Activated T-cell treated with anti-CD3 and anti-CD28 coated beads, Interleukin-2, amount 50 U/mL, for 4 hours (primary cell): ENCODE results near the gene PLPP3. TPM values are rescaled to one million over a fixed set of nuclear protein-coding genes. Genes with fewer than 3 reads are reported as not detected.

Source experiments
- ATAC-seq, 2 donors: fragments of 200-7000 bp; cut with Tn5 transposase; one replicate each; pipeline ENCODE4 v1.10.0; 2021
- DNase-seq: peaks from one replicate; pipeline ENCODE4 v3.0.0-alpha.2; 2020
- H3K27me3 Mint-ChIP-seq: one replicate; pipeline ENCODE4 v1.8.0; 2021; ENCODE audit warnings: low read depth, mixed read lengths
- H3K36me3 Mint-ChIP-seq: one replicate; pipeline ENCODE4 v1.8.0; 2022; ENCODE audit warnings: mixed read lengths; ENCODE audit not compliant: insufficient read depth
- H3K4me1 Mint-ChIP-seq: one replicate; pipeline ENCODE4 v1.8.0; 2021; ENCODE audit warnings: low read depth, mixed read lengths
- H3K4me3 Mint-ChIP-seq: one replicate; pipeline ENCODE4 v1.8.0; 2021; ENCODE audit warnings: mild to moderate bottlenecking, moderate library complexity, mixed read lengths
- H3K9me3 Mint-ChIP-seq: one replicate; pipeline ENCODE4 v1.8.0; 2021; ENCODE audit warnings: mixed read lengths
- total RNA-seq, 3 donors: library from RNA; stranded (reverse); gene quantifications; one replicate each; pipeline ENCODE4 v1.2.1, GENCODE V29; 2021

The PLPP3 gene
- total RNA-seq, 3 donors from 2014 or later, result 0.20 to 0.49 (median 0.24) TPM

DNA sequence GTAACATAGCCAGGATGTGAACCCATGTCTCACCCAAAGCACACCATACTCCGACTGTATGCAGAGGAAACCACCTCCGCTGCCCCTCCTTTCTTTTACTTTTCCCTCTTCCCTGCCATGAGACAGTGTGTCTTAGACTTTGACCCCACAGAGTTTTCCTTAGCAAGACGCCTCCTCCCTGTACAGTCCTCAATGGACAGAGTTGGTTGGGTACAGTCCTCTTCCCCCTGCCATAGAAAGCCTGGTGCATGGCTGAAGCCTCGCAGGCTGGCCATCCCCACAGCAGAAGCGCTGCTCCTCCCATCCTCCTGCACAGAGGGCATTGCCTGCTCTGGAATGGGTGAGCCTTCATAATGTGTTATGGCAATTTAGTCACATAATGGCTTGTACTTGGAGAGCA lies 127.9 kb downstream of the PLPP3 start:
- ATAC-seq (no peak), DNase-seq (no peak)
- Mint-ChIP-seq H3K36me3 (no peaks in the 10 kb centered on the region), H3K4me3 (no peak overlapping the region), H3K9me3 (no peaks in the 10 kb centered on the region), H3K27me3 (peaks cover 2% of the 10 kb centered on the region), H3K4me1 (no peaks in the 10 kb centered on the region)

DNA sequence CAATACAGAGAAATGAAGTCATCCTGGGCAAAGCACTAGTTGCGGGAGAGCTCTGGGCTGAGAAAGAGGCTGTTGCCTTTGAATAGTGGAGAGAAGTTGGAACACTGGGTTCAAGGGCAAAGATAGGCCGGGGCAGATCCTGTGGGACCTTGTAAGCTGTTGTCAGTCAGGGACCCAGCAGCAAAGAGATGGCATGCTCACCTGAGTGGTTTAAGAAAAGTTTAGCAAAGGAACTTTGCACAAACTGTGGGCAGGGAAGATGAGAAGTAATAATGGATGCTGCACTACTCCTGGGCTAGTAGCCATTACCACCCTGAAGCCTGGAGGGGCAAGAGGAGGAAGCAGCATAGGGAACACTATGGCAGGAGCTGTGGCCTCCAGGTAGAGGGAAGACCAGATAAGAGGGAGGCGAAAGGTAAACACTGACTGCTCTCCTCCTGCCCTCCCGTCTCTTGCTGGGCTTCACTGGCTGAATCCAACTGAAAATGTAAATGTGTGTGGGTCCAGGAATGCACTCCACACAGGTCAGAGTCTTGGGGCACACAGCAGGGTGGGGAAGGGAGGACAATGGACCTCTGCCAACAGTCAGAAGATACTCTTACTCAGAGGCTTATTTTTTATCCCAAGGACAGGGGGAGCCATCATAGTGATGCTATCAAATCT lies 129.2 kb downstream of the PLPP3 start:
- DNase-seq (no peak), ATAC-seq (no peak)
- Mint-ChIP-seq H3K36me3 (no peaks in the 10 kb centered on the region), H3K4me3 (no peak overlapping the region), H3K9me3 (no peaks in the 10 kb centered on the region), H3K27me3 (peaks cover 3% of the 10 kb centered on the region), H3K4me1 (no peaks in the 10 kb centered on the region)

DNA sequence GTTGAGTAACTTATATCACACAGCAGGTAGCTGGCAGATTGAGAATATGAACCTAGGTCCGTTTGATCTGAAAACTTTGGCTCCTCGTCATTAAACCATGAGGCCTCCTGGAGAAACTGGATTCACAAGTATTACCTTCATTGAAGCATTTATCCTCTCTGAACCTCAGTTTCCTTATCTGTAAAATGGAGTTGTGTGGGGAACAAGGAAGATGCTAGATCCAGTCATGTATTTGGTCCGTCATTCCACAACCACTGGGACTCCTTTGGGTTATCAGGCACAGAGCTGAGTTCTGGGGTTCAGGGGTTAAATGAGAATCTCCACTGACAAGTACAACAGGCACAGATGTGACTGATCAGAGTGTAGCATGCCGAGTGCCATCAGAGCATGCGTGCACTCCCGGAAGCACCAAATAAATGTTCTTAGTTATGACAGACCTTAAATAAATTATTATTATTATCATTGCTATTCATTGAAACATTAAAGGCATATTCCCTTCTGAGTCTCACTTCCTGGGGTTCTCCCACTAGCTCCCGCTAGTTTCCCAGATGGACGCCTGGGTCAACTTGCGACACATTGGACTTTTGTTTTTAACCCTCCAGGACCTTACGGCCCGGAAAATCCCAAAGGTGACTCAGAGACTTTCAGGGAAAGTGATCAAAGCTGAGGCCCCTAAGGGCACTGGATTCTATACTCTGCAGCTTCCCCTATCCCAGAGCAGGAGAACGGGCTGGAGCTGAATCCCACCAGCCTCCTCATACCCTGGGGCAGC lies 130.6 kb downstream of the PLPP3 start:
- DNase-seq, result no peak
- ATAC-seq, result no peak
- H3K9me3 Mint-ChIP-seq, result no peaks in the 10 kb centered on the region
- H3K27me3 Mint-ChIP-seq, result peaks cover 3% of the 10 kb centered on the region
- H3K4me1 Mint-ChIP-seq, result no peaks in the 10 kb centered on the region
- no peaks in the 10 kb centered on the region for H3K36me3 Mint-ChIP-seq
- H3K4me3 Mint-ChIP-seq, result no peak overlapping the region

DNA sequence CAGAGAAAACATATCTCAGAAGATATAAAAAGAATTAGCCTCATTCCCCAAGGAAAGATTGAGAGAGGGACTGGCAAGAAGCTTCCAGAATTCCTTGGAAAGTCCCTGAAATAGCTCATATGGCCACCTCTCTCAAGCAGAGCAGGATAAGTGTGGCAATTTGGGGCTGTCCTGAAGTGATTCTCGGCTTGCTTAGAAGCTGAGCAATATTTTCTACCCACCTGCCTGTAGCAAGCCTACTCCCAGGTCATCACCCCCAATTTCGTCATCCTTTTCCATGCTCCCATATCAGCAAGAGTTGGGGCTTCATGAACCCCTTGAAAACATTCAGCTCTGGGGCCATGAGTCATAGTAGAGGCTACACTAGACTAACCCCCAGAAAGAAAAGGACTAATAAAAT lies 131.5 kb downstream of the PLPP3 start:
- no peak for DNase-seq
- Mint-ChIP-seq H3K27me3 (peaks cover 3% of the 10 kb centered on the region), H3K4me1 (no peaks in the 10 kb centered on the region), H3K9me3 (no peaks in the 10 kb centered on the region), H3K4me3 (no peak overlapping the region), H3K36me3 (no peaks in the 10 kb centered on the region)
- ATAC-seq, result no peak

DNA sequence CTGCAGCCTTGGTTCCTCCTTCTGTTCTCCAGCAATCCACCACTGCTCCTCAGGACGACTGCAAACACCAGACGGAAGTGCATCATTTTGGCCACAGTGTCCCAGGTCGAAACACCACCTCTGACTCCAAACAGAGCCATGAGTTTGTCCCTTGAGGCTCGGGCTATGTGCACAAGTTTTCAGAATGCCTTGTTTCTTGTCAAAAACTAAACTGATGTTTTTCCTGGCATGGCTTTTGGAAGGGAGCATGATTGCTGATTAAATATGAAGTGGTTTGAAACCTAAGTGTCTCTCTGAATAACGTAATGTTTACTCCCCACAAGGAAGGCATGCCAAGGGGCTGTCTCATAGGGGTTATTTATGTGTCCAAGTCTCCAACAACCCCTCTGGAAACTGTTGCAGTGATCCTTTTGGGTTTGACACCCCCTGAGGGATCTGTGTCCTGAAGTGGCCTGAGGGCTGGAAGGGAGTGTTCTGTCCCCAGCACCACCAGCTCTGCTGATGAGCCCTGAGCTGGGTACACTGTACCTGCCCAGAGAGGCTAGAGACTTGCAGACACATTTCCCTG lies 132.7 kb downstream of the PLPP3 start:
- no peaks in the 10 kb centered on the region for H3K9me3 Mint-ChIP-seq
- H3K4me1 Mint-ChIP-seq, result no peaks in the 10 kb centered on the region
- H3K27me3 Mint-ChIP-seq, result peaks cover 3% of the 10 kb centered on the region
- no peak for DNase-seq
- H3K4me3 Mint-ChIP-seq, result no peak overlapping the region
- ATAC-seq, result no peak
- no peaks in the 10 kb centered on the region for H3K36me3 Mint-ChIP-seq

DNA sequence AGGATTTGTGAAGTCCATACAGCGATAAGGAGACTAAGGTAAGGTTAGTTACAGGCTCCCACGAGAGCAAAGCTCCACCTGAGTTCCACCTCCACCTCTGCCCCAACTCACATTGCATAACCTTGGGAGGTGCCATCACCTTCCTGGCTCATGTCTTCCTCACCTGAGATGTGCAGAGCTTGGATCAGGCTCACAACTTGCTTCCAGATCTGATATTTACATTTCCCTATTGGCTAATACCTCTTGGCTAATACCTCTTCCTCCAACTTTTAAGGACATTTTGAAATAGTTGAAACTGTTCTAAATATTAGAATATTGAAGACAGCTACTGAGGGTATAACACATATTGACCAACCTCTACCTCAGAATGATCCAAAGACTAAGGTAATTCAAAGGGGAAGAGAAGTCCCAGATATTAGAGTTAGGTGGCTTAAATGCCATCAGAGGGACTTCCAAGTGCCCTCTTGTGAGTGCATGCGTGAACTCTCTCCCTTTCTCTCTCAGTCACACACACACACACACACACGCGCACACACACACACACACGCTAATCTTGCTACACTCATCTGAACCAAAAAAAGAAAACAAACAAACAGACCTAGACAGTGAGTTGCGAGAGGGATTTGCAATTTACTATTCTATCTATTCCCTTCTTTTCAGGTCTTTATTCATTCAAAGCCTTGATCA lies 134.3 kb downstream of the PLPP3 start:
- no peak for ATAC-seq
- DNase-seq, result no peak
- H3K9me3 Mint-ChIP-seq, result no peaks in the 10 kb centered on the region
- no peaks in the 10 kb centered on the region for H3K36me3 Mint-ChIP-seq
- H3K4me3 Mint-ChIP-seq, result no peak overlapping the region
- no peaks in the 10 kb centered on the region for H3K4me1 Mint-ChIP-seq
- peaks cover 1% of the 10 kb centered on the region for H3K27me3 Mint-ChIP-seq

Other genes with a start within 250 kb of the PLPP3 start
- not detected for gene PRKAA2, start 65.8 kb upstream of the PLPP3 start, total RNA-seq
- not detected for gene FYB2, start 239.8 kb upstream of the PLPP3 start, total RNA-seq